NOMO-1 treated with DMSO at 0.1 percent for 48 hours (cell line): ENCODE measurements around the gene LCP2.

Experiments
- DNase-seq: peaks from one replicate; lab custom pipeline; 2025; ENCODE audit not compliant: unreplicated experiment; lab: John Stamatoyannopoulos, UW

LCP2 gene

DNA sequence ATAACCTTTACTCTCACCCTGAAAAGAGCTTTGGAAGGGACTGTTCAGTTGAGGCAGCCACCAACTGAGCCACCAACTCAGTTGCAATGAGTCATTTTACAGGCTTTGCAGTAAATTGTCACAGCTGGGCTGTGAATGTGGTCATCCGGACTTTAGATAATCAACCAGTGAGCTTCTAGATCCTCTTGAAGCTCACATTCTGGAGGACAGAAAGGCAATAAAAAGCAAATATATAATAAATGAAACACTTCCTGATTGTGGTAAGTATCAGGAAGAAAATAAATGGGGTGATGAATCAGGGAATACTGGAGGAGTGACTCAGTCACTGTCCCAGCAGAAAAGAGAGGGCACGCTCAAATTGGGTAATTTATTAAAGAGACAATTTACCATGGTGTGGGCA, 78.0 kb downstream of the LCP2 start:
- DNase-seq = peak; percentile 46

DNA sequence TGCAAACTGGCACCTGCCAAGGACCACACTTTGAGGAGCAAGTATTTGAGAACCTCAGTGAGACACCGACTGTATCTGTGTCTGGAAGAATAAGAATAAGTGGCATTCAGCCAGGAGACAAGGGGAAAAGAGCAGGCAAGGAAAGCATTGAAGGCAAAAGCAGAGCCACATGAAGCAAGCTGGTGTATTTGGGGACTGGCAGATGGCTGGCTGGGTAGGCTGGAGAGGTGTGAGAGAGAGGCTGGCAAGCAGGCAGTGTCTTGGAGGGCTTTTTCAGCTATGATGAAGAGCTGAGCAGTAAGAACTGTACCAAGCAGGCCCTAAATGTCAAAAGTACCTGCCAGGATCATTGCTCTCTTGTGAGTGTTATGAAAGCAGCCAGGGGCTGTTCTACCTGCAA, 78.9 kb downstream of the LCP2 start:
- no peak for DNase-seq

DNA sequence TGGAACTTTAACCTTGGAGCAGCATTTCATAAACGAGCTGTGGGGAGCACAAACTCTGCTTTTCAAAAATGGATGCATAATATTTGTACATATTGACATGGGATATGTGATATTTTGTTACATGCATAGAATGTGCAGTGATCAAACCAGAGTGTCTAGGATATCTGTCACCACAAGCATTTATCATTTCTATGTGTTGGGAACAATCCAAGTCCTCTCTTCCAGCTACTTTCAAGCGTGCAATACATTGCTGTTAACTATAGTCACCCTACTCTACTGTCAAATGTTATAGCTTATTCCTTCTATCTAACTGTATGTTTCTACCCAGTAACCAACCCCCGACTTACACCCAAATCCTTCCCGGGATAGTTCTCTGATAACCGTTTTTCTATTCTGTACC, 79.7 kb downstream of the LCP2 start:
- no peak for DNase-seq

DNA sequence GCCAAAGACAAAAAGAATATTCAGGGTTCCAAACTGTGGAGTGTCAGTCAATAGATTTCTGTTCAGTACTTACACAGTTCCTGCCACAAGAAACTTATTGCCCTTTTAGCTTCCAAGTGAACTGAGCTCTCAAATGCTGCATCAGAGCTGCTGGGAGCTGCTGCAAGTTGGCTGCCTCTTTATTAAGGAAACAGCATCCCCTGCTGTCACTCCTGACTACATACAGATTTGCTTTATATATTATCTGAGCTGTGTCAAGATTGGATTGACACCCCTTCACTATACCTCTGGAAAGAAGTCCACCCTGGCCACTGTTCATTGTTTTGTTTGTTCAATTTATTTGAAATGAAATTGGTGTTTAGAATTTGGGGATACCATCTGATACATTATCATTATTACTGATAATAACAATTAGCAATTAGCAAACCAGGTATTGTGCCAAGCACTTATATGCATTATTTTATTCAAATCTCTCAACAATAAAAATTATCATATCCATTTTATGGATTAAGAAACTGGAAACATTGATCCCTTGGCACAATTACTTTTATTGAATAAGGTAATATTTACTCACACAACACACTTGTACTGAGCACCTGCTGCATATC, 81.2 kb downstream of the LCP2 start:
- peak; percentile 60 for DNase-seq

DNA sequence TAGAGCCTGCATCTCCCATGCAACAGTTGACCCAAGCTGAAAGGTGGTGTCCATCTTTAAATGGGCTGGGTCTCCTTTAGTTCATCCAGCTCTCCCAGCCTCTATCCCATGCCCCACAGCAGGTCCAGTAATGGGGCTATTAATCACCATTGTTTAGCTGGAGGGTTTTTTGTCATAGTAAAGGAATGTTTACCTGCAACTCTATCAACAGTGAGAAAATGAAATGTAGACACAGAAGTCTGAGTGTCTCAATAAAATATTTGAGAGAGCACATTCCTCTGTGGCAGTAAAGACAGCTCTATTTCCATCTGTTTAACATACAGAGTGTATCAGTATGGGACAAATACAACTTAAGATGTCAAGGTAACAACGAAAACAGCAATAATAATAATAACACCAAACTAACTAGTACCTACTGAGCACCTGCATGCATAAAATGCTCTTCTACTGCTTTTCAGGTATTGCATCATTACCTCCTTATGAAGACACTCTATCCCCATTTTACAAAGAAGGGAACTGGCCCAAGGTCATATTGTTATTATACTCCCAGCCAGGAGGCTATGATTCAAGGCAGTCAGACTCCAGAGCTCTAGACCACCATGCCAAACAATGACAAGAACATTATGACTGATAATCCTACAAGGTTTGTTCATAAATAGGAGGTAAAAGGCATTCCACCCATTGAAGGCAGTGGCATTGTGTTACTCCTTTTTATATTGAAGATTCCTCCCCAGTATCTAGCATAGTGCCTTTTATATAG, 85.8 kb downstream of the LCP2 start:
- no peak for DNase-seq

DNA sequence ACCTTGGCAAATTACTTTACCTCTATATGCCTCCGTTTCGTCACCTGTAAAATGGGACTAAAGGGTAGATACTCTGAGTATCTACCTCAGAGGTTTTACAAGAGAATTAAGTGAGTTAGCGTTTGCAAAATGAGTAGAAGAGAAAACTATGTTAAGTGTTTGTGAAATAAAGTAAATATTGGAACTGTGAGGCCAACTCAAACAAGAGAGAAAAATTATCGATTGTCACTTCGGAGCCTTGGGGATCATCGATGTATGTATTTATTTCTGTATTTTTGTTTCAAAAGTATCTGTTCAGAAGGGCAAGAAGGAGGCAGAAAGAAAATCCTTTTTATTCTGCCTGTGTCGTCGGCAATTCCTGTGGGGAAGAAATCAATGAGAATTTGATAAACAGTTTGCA, 90.6 kb downstream of the LCP2 start:
- DNase-seq = no peak

DNA sequence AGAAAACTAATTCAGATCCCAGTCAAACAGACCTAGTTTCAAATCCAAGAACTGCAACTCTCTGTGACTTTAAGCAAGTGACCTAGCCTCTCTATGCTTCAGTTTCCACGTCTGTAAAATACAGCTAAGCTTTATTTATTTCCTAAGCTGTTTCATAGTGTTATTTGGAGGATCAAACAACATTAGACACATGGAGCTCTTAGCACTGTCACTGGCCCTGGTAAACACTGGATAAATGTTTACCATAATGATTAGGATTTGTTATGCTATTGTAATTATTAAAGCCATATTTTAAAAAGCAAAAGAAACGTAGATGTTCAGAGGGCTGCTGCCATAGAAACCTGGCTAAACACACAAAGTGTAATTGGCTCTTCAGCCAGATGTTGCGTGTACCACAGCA, 91.4 kb downstream of the LCP2 start:
- no peak for DNase-seq

DNA sequence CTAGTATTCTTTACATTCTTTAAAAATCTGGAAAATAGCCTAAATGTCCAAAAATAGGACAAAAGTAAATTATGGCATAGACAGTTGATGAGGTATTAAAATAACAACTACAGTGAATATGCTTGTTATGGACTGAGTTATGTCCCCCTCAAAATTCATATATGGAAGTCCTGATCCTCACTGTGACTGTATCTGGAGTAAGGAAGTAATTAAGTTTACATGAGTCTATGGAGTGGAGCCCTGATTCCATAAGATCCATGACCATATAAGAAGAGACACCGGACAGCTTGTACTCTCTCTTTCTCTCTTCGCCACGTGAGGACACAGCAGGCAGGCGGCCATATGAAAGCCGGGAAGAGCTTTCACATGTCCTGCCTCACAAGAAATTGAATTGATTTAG, 93.4 kb downstream of the LCP2 start:
- no peak for DNase-seq

DNA sequence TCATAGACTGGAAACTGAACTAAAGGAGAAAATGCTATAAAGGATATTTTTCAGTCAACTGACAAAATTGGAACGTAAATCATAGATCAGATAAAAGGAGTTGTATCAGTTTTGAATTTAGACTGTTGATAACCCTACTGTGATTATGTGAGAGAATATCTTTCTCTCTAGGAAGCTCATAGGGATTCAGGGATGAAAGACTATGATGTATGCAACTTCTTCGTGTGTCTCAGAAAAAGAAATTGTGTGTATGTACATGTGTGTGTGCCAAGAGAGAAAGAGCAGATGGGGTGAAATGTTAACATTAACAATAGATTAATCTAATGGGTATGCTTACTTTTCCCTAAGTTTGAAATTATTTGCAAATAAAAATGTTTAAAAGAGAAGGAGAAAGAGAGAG, 95.5 kb downstream of the LCP2 start:
- no peak for DNase-seq

DNA sequence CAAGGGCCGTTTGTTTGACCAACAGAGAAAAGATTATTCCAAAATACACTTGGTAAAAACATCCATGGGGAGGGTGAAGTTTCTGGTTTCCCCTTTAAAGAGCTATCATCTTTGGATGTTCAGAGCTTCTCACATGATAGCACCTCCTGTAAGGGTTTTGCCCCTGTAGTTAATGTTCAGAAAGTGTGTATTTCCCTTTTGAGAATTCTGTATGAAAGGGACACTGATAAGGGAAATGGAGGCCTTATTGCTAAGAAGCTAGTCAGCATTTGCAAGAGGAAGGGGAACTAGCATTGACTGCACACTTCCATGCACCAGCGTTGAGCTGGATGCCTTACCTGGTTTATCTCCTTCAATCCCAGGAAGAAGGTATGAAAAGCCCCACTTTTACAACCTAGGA, 96.3 kb downstream of the LCP2 start:
- DNase-seq = no peak

DNA sequence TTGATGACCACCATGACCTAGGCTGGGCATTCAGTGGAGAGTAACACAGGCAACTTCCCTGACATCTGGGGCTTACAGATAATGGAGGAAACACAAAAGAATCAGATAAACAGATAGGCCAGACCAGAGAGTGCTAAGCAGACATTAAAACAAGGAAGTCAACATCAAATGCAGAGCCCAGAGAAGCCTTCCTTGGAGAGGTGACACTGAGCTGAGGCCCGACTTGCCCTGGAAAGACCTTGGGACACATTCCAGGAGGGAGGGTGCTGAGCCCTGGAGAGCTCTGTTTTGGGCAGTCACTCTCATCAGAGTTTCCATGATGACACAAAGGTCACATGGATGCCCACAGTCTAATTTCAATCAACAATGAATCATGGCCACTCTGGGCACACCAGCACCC, 96.7 kb downstream of the LCP2 start:
- no peak for DNase-seq
